ENCODE data around the gene FAM24A.
A peak's percentile ranks its signal among the peaks of the same experiment; 100 is the strongest.
"Not testable (repeated sequence)": the region's sequence is repeated elsewhere in the genome, so short reads cannot be mapped to it uniquely, and the experiment has no call there.

FAM24A gene, protein sequence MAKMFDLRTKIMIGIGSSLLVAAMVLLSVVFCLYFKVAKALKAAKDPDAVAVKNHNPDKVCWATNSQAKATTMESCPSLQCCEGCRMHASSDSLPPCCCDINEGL

GRCh38 chr10:122910310-122910709 lies at the start of gene FAM24A:
TSS of gene FAM24A (plus strand) at chr10:122910610. CDS start at chr10:122911635, 1,025 bp downstream.
- no peak for DNase-seq

DNA sequence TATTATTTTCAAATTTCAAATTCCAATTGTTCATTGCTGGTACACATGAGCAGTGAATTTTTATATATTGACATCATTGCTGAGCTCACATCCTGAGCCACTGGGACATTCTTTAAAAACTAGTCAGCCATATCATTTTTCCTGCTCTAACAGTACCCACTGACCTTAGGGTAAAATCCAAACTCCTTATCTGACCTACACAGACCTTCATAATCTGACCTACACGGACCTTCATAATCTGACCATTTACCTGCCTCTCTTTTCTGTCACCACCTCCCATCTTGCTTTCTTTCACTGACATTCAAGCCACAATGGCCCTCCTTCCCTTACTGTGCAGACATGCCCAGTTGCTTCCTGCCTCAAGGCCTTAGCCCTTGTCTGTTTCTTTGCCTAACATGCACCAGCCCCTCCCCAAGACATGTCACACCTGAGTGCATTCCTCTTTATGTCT lies 48.7 kb upstream of the FAM24A start:
- DNase-seq, result no peak

- DNase-seq, result no peak
Measured at GRCh38 chr10:122863216-122864193, 46.9 kb upstream of the FAM24A start.

GRCh38 chr10:122864194-122864592 lies 46.2 kb upstream of the FAM24A start:
- no peak for DNase-seq

DNA sequence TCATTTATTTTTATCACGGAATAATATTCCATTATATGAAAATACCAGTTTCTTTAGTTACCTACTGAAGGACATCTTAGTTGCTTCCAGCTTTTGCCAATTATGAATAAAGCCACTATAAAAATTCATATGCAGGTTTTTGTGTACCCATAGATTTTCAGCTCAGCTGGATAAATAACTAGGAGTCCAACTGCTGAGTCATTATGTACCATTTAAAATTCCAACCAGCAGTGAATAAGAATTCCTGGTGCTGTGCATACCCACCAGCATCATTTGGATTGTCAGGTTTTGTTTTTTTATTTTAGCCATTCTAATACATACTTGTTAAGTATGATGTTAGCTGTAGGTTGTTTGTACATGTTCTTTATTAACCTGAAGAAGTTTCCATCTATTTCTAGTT lies 45.5 kb upstream of the FAM24A start:
- no peak for DNase-seq

- DNase-seq, result not testable (repeated sequence)
Measured at GRCh38 chr10:122866757-122867482, 43.5 kb upstream of the FAM24A start.

DNA sequence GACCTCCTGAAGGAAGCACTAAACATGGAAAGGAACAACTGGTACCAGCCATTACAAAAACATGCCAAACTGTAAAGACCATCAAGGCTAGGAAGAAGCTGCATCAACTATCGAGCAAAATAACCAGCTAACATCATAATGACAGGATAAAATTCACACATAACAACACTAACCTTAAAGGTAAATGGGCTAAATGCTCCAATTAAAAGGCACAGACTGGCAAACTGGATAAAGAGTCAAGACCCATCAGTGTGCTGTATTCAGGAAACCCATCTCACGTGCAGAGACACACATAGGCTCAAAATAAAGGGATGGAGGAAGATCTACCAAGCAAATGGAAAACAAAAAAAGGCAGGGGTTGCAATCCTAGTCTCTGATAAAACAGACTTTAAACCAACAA lies 41.6 kb upstream of the FAM24A start:
- not testable (repeated sequence) for DNase-seq

GRCh38 chr10:122871947-122872346 lies 38.5 kb upstream of the FAM24A start:
- not testable (repeated sequence) for DNase-seq

DNA sequence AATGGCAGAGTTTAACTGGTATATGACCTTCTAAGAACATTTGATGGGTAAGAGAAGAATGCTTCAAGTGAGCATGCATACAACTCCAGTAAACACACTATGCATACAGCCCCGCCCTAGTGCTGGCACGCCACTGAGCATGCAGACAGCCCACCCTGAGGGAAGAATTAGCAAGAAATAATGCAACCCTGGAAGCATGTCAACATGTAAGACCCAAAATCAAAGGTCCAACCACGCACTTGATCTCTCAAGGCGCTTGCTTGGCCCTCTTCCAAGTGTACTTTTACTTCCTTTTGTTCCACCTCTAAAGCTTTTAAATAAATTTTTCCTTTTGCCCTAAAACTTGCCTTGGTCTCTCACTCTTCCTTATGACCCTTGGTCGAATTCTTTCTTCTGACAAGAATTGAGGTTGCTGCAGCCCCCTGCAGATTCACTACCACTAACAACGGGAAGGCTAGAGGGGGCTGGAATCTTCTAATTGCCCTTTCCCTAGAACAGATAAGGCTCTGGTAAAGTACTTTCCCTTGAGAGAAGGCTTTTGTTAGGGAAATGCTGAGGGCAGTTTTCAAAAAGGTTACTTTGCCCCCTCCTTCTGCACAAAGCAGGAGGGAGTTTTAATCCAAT lies 34.5 kb upstream of the FAM24A start:
- DNase-seq, result no peak

DNA sequence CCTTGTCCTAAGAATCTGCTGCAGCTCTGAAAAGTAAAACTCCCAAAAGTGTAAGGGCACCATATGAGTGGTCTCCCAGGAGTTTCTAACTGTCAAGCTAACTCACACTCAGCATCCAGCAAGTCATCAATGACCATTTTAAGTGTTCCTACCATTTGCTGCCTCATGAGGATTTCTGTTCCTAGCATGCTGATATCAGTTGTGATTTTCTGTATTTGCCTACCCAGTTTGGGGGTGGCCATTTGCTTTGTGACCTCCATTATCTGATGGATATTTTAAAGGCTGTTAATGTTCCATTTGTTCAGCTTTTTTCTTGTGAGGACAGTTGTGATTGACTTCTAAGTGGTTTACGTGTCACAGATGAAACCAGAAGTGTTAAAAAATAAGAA lies 33.9 kb upstream of the FAM24A start:
- no peak for DNase-seq

GRCh38 chr10:122877264-122877663 lies 33.1 kb upstream of the FAM24A start:
- no peak for DNase-seq

- peak; percentile 33 for DNase-seq
Measured at GRCh38 chr10:122878799-122879338, 31.5 kb upstream of the FAM24A start.

- peak; percentile 100 for DNase-seq
Measured at GRCh38 chr10:122879339-122880273, 30.8 kb upstream of the FAM24A start, which contains the start of gene FAM24B. TSS of gene FAM24B (minus strand) at chr10:122879581. CDS start at chr10:122850515, 29,066 bp downstream.

GRCh38 chr10:122882766-122883165 lies 27.6 kb upstream of the FAM24A start:
- DNase-seq, result no peak

GRCh38 chr10:122884166-122884565 lies 26.2 kb upstream of the FAM24A start:
- DNase-seq, result no peak

GRCh38 chr10:122894261-122894944 lies 16.0 kb upstream of the FAM24A start:
- DNase-seq, result no peak

DNA sequence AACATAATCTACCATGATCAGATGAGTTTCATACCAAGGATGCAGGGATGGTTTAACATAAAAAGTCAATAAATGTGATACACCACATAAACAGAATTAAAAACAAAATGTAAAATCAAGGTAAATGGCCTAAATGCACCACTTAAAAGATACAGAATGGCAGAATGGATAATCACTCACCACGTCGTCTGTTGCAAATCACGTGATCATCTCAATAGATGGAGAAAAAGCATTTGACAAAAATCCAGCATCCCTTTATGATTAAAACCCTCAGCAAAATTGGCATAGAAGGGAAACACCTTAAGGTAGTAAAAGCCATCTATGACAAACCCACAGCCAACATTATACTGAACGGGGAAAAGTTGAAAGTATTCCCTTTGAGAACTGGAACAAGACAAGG lies 6.5 kb upstream of the FAM24A start:
- not testable (repeated sequence) for DNase-seq

DNA sequence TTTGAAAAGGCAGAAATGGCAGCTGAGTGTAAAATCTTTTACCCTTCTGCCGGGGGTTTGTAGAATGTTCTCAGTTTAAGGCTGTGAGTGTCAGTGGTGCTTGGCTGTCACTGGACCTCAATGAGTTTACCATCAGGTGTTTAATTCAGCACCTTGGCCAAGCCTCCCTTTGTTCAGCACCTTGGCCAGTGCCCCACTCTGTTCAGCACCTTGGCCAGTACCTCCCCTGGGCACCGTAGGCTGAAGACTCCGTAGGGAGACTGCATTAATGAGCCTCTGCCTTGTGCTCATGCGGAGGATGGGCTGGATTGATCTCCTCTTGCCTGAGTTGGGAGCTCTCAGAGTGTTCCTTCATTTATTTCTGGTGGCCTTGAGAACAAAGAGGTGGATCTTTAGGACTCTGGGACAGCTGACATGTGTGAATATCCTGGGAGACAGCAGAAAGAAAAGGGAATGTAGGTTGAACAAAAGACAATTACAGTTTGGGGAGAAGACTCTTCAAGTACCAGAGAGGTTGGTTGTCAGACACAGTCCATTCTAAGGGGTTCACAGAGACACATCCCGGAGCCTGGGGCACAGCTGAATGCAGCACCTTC lies 1.6 kb downstream of the FAM24A start:
- no peak for DNase-seq

GRCh38 chr10:122915700-122916099 lies 5.3 kb downstream of the FAM24A start:
- DNase-seq, result no peak

DNA sequence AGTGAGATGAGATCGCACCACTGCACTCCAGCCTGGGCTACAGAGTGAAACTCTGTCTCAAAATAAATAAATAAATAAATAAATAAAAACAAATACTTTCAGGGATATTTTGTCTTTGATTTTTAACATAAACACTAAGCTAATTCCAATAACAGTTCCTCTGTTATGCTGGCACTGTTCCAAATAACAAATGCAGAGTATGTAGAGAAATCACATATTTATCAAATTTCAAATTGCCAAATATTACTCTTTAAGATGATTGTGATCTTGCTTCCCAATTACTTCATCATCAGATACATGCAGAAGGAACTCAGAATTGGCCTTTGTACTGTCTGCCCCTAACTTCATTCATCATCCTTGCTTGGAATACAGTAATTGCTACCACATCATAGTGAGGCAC lies 19.7 kb downstream of the FAM24A start:
- no peak for DNase-seq
